Mucosa of gallbladder (tissue), 1 donor: Measurements from ENCODE around the gene VANGL1. TPM values are rescaled to one million over a fixed set of nuclear protein-coding genes. Genes with fewer than 3 reads are reported as not detected.

ENCODE experiments used
- DNase-seq: peaks from one replicate; pipeline ENCODE4 v3.0.0-alpha.2; 2020; ENCODE audit warnings: low spot score
- total RNA-seq: library from RNA; stranded (reverse); gene quantifications from one replicate; pipeline ENCODE4 v1.2.1, GENCODE V29; 2021
- donor health status: DM: no; HTN: no; CAD: no.

Gene VANGL1
- total RNA-seq, 1 donor from 2014 or later, result 11.7 TPM

DNA sequence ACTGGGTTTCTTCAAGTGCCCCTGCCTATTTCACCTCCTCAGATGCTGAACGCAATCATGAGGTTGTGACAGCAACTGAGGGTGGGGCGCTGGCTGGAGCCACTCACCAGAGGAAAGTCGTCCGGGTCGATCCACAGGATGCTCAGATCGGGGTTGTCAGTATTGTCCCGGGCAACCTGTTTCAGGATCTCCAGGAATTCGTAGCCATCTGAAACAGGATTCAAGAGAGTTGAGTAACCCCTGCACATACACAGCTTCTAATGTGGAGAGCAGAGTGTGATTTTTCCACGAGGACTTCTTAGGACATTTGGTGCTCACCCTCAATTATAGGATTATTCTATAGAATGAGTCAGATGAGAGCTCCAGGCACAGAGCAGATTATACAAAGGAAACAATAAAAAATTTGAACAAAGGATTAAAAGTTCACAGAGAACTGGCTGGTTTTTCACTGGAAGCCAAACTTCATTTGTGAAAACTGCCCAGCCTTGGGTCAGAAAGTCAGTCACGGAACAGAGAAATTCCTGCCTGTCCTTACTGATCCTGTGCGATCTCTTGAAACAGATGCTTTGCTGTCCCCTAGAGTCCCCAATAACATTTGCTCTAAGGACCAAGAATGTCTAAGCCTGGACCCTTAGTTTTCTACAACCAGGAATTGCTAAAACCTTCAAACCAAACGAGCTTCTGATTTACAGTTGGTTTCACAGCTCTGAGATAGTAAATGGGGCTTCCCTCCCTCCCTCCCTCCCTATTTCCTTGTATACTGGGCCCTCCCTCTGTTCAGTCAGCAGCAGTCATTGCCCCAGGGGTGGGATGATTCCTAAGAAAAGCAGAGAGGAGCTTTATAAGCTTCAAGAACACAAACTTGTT, 63.5 kb downstream of the VANGL1 start:
- DNase-seq, result no peak

DNA sequence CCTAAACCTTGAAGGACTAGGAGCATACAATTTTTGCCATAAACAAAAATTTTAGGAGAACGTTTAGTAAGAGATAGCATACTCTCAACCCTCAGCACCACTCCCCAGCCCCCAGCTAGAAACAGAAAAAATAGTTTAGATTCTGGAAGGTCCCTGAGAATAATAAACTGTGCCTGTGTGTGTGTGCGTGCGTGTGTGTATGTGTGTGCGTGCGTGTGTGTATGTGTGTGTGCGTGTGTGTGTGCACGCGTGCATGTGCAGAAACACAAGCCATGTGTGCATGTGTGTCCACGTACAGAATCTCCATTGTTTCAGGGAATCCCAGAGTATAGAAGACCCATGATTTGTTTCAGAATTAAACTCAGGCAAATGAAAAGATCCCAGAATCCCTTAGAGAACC, 64.2 kb downstream of the VANGL1 start:
- no peak for DNase-seq

DNA sequence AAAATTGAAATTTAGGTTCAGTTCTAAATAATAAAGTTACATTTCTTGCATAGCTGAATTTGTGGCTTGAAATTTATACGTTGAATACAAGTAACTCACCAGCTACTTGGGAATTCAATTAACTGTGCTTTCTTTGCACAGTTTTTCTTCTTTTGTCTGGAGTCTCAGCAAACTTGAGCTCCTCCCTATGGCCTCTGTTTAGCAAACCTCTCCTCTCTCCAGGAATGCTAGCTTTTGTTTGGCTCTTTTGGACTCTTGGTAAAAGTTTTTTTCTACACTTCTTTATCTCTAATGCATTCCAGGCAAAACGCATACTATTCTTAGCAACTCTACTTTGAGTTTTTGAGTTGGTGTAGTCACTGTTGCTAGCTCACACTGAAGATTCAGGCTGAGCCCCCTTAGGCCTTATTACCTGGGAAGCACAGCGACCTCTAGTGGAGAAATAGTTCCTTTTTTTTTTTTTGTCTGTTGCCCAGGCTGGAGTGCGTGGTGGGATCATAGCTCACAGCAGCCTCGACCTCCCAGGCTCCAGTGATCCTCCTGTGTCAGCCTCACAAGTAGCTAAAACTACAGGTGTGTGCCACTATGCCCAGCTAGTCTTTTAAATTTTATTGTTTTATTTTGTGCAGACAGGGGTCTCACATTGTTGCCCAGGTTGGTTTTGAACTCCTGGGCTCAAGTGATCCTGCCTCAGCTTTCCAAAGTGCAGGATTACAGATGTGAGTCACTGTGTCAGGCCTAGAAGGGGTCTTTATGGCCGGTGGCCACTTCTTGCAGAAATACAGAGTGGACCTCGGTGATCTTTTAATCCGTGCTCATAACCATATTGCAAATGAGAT, 65.0 kb downstream of the VANGL1 start:
- no peak for DNase-seq

DNA sequence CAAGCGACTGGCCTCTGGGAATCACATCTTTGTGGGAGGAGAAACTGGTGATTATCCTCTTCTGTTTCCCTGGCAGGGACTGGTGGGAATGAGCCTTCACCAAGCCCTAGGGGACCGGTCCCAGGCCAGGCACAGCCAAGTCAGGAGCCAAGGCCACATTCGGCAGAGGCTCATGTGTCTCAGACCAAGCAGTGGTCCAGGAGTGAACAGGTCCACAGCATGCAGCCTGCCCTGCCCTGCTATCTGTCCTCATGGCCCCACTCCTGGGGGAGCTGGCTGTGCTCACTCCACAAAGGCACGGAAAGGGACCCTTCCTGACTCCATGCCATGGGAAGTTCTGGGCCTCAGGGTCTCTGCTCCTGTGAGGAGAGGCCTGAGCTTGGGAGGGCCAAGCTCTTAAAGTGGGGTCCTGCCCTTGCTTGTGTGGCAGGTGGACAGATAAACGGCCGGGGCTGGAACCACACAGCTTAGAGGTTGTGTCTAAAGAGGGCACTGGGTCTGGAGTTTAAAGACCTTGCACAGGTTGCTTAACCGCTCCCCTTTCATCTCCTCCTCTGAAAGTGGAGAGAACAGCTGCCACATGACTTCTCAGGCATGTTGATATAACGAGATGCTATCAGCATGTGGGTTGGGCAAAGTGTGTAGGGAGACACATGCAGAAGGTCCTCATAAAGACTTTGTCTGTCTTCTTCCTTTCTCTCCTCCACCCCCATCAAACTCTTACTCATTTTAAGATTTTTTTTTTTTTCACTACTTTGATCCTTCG, 69.3 kb downstream of the VANGL1 start:
- DNase-seq, result no peak

DNA sequence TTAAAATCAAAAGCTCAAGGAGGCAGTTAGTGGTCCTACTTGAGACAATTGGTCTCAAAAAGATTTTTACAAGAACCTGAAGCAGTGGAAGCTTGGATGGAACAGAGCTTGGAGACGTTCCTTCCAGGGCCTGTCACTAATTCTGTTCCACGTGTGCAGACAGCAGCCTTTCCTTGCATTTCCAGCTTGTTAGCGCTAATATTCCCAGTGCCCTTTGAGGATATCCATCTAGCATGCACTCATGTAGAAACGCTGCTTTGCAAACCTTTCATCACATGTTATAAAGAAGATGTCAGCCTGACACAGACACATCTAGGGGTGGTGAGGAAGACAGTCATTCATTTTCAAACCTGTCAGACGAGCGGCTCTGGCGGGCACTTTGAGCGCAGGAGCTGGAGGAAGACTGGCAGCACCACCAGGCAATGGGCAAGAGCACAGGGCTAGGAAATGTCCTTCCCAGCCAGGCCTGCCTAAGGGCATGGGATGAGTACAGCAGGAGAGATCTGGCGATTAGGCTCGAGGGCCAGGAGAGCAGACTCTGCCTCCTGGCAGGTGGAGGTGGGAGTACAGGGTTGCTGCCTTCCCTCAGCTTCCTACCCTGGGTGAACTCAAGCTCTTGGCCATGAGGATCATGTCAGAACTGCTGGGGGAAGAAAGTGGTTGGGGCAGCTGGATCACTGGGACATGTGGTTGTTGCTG, 71.3 kb downstream of the VANGL1 start:
- DNase-seq, result no peak

GRCh38 chr1:115713906-115714305, 72.1 kb downstream of the VANGL1 start:
- DNase-seq, result no peak

DNA sequence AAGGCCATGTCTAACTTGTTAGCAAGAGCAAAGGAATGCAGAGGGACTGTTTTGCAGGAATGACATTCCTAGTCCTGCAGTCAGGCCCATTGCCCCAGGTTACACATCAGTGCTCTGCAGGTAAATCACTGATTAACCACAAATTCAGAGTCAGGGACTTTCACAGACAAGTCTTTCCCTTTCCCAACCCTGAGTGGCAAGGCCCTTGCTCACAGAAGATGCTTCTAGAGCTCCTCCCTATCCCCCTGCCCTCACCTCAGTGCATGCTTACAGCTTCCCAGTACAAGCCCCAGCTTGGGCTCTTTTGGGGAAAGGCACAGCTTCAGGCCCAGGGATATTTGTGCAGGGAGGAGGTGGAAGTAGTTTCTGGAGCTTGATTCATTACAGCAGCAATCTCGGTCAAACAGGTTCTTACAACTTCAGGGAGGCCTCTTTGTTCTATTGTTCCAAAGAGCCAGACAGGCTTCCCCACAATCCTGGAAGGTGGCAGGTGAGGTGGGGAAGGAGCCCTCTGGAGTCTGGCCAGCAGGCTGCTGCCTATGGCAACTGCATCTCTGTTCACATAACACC, 72.9 kb downstream of the VANGL1 start:
- DNase-seq, result peak; percentile 65

GRCh38 chr1:115717541-115717940, 75.8 kb downstream of the VANGL1 start:
- peak; percentile 40 for DNase-seq

DNA sequence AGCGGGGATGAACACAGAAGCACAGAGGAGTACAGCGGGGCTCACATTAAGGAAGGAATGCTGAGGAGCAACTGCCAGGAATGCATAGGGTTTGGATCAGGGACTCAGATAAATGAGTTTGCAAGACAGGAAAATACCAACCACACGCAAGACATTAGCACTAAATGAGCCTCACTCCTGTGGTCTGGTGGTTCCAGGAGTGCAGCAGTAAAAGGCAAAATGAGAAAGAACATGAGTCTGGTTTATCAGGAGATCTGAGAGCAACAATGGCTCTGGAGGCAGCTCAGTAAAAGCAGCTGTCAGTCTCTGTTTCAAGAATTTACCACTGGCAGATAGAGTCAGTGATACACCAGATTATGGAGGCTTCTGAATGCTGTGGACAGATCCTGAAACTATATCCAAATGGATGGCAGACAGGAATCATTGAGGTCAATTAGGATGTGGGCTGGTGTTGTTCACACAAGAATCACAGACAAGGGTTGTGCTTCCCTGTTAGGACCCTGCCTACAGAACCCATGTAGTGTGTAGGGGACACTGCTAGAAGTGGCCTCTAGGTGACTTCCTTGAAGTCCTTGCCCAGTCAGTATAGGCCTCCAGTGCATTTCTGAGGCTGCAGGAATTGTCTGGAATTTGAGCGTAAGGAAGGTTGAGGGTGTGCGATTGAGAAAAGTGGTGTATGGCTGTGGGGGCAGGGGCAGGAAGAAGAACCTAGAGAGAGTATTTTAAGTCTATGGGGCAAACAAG, 76.4 kb downstream of the VANGL1 start:
- DNase-seq, result no peak

GRCh38 chr1:115719285-115719684, 77.5 kb downstream of the VANGL1 start:
- DNase-seq, result no peak

DNA sequence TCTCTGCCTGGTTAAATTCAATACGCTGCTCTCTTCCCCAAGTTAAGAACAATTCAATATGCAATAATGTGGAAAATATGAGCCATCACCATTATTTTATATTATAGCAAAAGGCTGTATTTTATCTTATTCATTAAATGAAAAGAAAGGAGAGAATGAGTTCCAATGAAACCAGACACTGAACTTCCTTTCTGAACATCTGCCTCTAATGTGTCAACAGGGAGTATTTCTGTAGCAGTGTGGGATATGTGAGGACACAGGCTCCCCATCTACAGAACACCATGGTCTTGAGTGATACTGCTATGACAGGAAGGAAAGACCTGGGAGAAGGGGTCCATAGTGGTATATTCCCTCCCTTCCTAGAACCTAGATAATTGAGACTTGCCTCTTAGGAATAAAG, 80.5 kb downstream of the VANGL1 start:
- no peak for DNase-seq

DNA sequence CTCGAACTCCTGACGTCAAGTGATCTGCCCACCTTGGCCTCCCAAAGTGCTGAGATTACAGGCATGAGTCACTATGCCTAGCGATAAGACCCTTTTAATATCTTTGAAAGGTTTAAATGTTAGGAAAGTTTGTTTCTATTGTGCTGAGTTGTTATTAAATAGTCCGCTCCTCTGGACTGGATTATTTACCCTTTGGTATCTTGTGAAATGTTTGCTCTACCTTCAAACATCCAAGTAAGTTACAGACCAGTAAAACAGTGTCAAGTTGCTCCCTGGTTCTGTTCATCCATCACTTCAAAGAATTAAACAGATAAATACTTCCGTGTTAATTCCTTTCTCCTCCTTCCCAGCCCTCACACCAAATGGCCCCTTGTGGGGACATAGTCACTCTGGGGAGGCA, 82.0 kb downstream of the VANGL1 start:
- DNase-seq, result no peak

DNA sequence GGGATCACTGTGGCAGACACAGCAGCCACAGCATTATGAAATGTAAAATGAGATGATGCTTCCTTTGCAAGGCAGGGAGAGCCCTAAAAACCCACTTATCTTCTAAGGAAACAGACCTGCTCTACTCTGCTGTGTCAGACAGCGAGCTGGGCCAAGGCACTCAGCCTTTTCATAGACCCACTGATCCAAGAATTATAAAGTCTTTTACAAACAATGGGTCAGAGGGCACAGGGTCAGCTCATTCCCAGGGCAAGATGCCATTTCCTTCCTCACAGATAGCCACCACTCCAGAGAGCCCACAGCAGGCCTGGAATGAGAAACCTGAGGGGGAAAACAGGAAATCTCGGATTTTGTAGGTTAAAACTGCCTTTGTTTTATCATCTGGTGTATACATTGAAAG, 83.8 kb downstream of the VANGL1 start:
- peak; percentile 16 for DNase-seq

- no peak for DNase-seq
Observed at GRCh38 chr1:115726161-115726560, 84.4 kb downstream of the VANGL1 start.

DNA sequence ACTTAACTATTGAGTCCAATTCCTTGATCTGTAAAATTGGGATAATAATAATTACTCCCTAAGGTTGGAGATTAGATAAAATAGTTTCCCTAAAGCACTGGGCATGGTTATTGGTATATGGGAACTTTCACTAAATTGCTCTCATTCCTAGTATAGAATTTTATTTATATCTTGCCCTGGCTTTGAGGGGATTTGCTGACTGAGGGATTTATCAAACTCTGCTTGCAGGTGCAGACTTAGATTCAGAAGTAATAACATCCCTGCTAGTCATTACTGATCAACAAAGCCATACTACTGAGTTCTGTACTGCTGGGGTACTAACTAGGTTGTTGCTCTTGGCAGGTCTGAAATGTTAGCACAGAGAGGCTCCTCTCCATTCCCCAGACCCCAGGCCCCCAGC, 84.8 kb downstream of the VANGL1 start:
- DNase-seq, result no peak

- DNase-seq, result peak; percentile 58
Observed at GRCh38 chr1:115727706-115728249, 86.0 kb downstream of the VANGL1 start.

DNA sequence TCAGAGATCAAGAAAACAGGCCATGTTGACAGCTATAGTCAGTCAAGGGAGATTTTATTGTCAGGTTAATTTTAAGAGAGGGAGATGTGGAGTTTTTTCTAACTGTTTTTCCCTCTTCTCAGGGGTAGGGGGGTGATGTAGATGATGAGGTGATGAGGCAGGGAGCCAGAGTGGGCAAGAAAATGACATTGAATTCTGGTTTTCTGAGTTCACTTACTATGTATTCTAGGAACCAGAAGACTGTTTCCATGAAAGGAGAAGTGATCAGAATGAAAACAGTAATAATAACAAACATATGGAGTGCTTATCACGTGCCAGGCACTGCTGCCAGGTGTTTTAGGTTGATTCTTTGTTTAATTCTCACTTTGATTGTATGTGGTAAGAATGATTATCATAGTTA, 86.6 kb downstream of the VANGL1 start:
- DNase-seq, result no peak

- no peak for DNase-seq
Observed at GRCh38 chr1:115729756-115730155, 88.0 kb downstream of the VANGL1 start.

DNA sequence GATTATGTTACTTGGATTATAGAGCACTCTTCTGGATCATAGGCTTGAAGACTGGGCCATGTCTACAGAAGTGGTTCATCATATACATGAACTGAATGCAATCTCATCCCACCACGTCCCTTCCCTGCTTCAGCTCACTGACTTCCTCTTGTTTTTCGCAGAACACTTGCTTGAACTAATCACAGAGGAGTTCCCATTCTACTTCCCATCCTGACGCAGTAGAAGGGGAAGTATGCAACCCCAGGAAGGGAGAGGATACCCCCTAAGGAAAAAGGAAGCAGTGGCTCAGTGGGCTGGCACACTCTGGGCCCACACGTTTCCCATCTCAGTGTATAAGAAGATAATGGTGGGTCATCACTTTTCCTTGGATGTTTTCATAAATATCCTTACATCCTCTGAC, 90.5 kb downstream of the VANGL1 start:
- no peak for DNase-seq

GRCh38 chr1:115740811-115741210, 99.0 kb downstream of the VANGL1 start:
- no peak for DNase-seq
